H1 (cell line): ENCODE results near the gene CNNM4. TPM values are rescaled to one million over a fixed set of nuclear protein-coding genes. Genes with fewer than 3 reads are reported as not detected.

ENCODE experiments used
- CTCF ChIA-PET: fragments of 300-600 bp; sonication (Branson Sonifier 250); formaldehyde crosslinking; loops from one replicate; lab custom pipeline; 2021; ENCODE audit not compliant: partially characterized antibody; lab: Charles Lee
- POLR2A ChIA-PET: fragments of 300-600 bp; sonication (Branson Sonifier 250); formaldehyde crosslinking; loops from one replicate; lab custom pipeline; 2021; ENCODE audit warnings: inconsistent platforms; ENCODE audit not compliant: partially characterized antibody; lab: Charles Lee
- DNase-seq, 2 experiments: peaks; one replicate each; pipeline versions ENCODE4 v3.0.0 to v3.0.0-alpha.2; 2010 to 2022; ENCODE audit warnings: low spot score in 2 of 2, low read depth in 1 of 2, mixed read lengths in 1 of 2
- FAIRE-seq: peaks from 2 replicates; lab custom pipeline; 2011; peaks lifted over from hg19 to GRCh38; lab: Jason Lieb, UNC
- H2AFZ ChIP-seq: 2 replicates; pipeline ENCODE4 v1.8.1; 2012; ENCODE audit warnings: low read length, inconsistent platforms
- H2AK5ac ChIP-seq: 2 replicates; pipeline ENCODE4 v1.6.1; 2013; ENCODE audit warnings: low read depth, low read length
- H2BK120ac ChIP-seq: replicated peaks from 2 replicates; pipeline ENCODE3; 2013; ENCODE audit warnings: low read depth, low read length, inconsistent platforms
- H2BK12ac ChIP-seq: 2 replicates; pipeline ENCODE4 v1.6.1; 2013; ENCODE audit warnings: low read depth, low read length
- H2BK15ac ChIP-seq: 2 replicates; pipeline ENCODE4 v1.6.1; 2013; ENCODE audit warnings: low read length
- H2BK20ac ChIP-seq: 2 replicates; pipeline ENCODE4 v1.6.1; 2013; ENCODE audit warnings: low read length
- H2BK5ac ChIP-seq: 2 replicates; pipeline ENCODE4 v1.6.1; 2013; ENCODE audit warnings: low read depth, low read length
- H3K14ac ChIP-seq: 2 replicates; pipeline ENCODE4 v1.6.1; 2013; ENCODE audit warnings: inconsistent platforms; ENCODE audit not compliant: insufficient read length
- H3K18ac ChIP-seq: 2 replicates; pipeline ENCODE4 v1.6.1; 2013; ENCODE audit warnings: low read length; ENCODE audit errors: extremely low read depth
- H3K23ac ChIP-seq: 2 replicates; pipeline ENCODE4 v1.6.1; 2013; ENCODE audit warnings: inconsistent platforms; ENCODE audit not compliant: insufficient read length
- H3K23me2 ChIP-seq: 2 replicates; pipeline ENCODE4 v1.6.1; 2013; ENCODE audit warnings: low read depth, low read length
- H3K27ac ChIP-seq: 2 replicates; pipeline ENCODE4 v1.6.1; 2011; ENCODE audit warnings: low read depth, low read length, inconsistent platforms
- H3K27me3 ChIP-seq, 4 experiments: replicated peaks in 1 of 4; 1 replicate in 1 of 4; 2 replicates in 3 of 4; pipeline versions ENCODE4 v1.6.1 to v1.8.1; 2011 to 2013; ENCODE audit warnings: low read length in 3 of 4, mild to moderate bottlenecking in 3 of 4, inconsistent platforms in 2 of 4, mixed read lengths in 2 of 4, moderate library complexity in 1 of 4; ENCODE audit not compliant: control insufficient read depth in 3 of 4, insufficient read depth in 3 of 4; ENCODE audit errors: extremely low read depth in 1 of 4
- H3K36me3 ChIP-seq, 4 experiments: 2 replicates each; pipeline versions ENCODE4 v1.6.1 to v1.8.1; 2011 to 2013; ENCODE audit warnings: mild to moderate bottlenecking in 4 of 4, low read length in 3 of 4, moderate library complexity in 2 of 4, control low read depth in 1 of 4, inconsistent platforms in 1 of 4; ENCODE audit not compliant: insufficient read depth in 4 of 4, control insufficient read depth in 2 of 4
- H3K4ac ChIP-seq: replicated peaks from 2 replicates; pipeline ENCODE3; 2013; ENCODE audit warnings: low read length, low read depth, mixed read lengths, inconsistent platforms; ENCODE audit not compliant: insufficient read length
- H3K4me1 ChIP-seq, 4 experiments: replicated peaks in 1 of 4; 1 replicate in 1 of 4; 2 replicates in 3 of 4; pipeline versions ENCODE4 v1.6.1 to v1.8.1; 2011 to 2013; ENCODE audit warnings: low read length in 3 of 4, inconsistent platforms in 2 of 4, mixed read lengths in 1 of 4; ENCODE audit not compliant: insufficient read depth in 4 of 4, control insufficient read depth in 3 of 4
- H3K4me2 ChIP-seq, 2 experiments: 2 replicates each; pipeline versions ENCODE4 v1.6.1 to v1.8.1; 2011 to 2013; ENCODE audit warnings: low read depth in 2 of 2, low read length in 2 of 2, control low read depth in 1 of 2, inconsistent platforms in 1 of 2, mild to moderate bottlenecking in 1 of 2; ENCODE audit not compliant: insufficient read depth in 1 of 2
- H3K4me3 ChIP-seq, 4 experiments: fragments of 200-600, 300-600 bp in 1 of 4; sonication (generic), shearing (Covaris generic), sonication (Bioruptor Twin) in 1 of 4; 2 replicates each; pipeline versions ENCODE4 v1.5.1 to v1.8.1; 2011 to 2016; ENCODE audit warnings: low read length in 4 of 4, low read depth in 3 of 4, control low read depth in 2 of 4, inconsistent platforms in 2 of 4, mild to moderate bottlenecking in 2 of 4, mixed read lengths in 1 of 4, moderate library complexity in 1 of 4; ENCODE audit not compliant: insufficient read depth in 2 of 4; ENCODE audit errors: extremely low read depth in 1 of 4
- H3K56ac ChIP-seq: replicated peaks from 2 replicates; pipeline ENCODE3; 2013; ENCODE audit warnings: low read depth, mild to moderate bottlenecking, mixed read lengths, low read length, inconsistent platforms; ENCODE audit not compliant: insufficient read length
- H3K79me1 ChIP-seq: 2 replicates; pipeline ENCODE4 v1.6.1; 2013; ENCODE audit warnings: low read depth, low read length, control low read depth
- H3K79me2 ChIP-seq, 2 experiments: 2 replicates each; pipeline versions ENCODE4 v1.6.1 to v1.8.1; 2012 to 2013; ENCODE audit warnings: low read length in 2 of 2, mild to moderate bottlenecking in 2 of 2, inconsistent platforms in 1 of 2; ENCODE audit not compliant: insufficient read depth in 2 of 2, control insufficient read depth in 1 of 2
- H3K9ac ChIP-seq, 4 experiments: replicated peaks in 1 of 4; 1 replicate in 1 of 4; 2 replicates in 3 of 4; pipeline versions ENCODE4 v1.6.1 to v1.8.1; 2011 to 2013; ENCODE audit warnings: low read depth in 3 of 4, low read length in 3 of 4, control low read depth in 2 of 4, mild to moderate bottlenecking in 2 of 4, moderate library complexity in 2 of 4, inconsistent platforms in 1 of 4; ENCODE audit errors: extremely low read depth in 1 of 4
- H3K9me3 ChIP-seq, 2 experiments: 2 replicates each; pipeline versions ENCODE4 v1.6.1 to v1.8.1; 2012 to 2013; ENCODE audit warnings: mild to moderate bottlenecking in 2 of 2, moderate library complexity in 2 of 2, control low read depth in 1 of 2, inconsistent platforms in 1 of 2, low read depth in 1 of 2, low read length in 1 of 2, mixed read lengths in 1 of 2; ENCODE audit not compliant: insufficient read depth in 2 of 2
- H4K20me1 ChIP-seq, 2 experiments: replicated peaks in 1 of 2; 2 replicates each; pipeline versions ENCODE3 to v1.8.1; 2011 to 2013; ENCODE audit warnings: inconsistent platforms in 2 of 2, low read length in 2 of 2, mild to moderate bottlenecking in 1 of 2; ENCODE audit not compliant: insufficient read depth in 2 of 2, control insufficient read depth in 1 of 2
- H4K5ac ChIP-seq: 2 replicates; pipeline ENCODE4 v1.6.1; 2013; ENCODE audit warnings: low read length, low read depth, mixed read lengths, inconsistent platforms; ENCODE audit not compliant: insufficient read length
- H4K8ac ChIP-seq: 2 replicates; pipeline ENCODE4 v1.8.0; 2013; ENCODE audit warnings: mild to moderate bottlenecking, moderate library complexity, low read length, inconsistent platforms; ENCODE audit not compliant: insufficient read depth; ENCODE audit errors: extremely low read depth
- H4K91ac ChIP-seq: replicated peaks from 2 replicates; pipeline ENCODE3; 2013; ENCODE audit warnings: low read length, mixed read lengths, inconsistent platforms; ENCODE audit not compliant: insufficient read length
- EP300 ChIP-seq, 2 experiments: IDR thresholded peaks; 1 replicate in 1 of 2; 2 replicates in 1 of 2; pipeline ENCODE4 v1.6.1; 2011 to 2012; ENCODE audit warnings: low read depth in 2 of 2, low read length in 2 of 2, mild to moderate bottlenecking in 2 of 2, borderline replicate concordance in 1 of 2, inconsistent platforms in 1 of 2, moderate library complexity in 1 of 2
- FOSL1 ChIP-seq: IDR thresholded peaks from 2 replicates; pipeline ENCODE4 v1.6.1; 2011; ENCODE audit warnings: mild to moderate bottlenecking, low read depth, low read length, moderate library complexity; ENCODE audit not compliant: insufficient read depth
- GABPA ChIP-seq: IDR thresholded peaks from 2 replicates; pipeline ENCODE4 v1.6.1; 2011; ENCODE audit warnings: mild to moderate bottlenecking, low read length, moderate library complexity, borderline replicate concordance; ENCODE audit not compliant: insufficient read depth
- HDAC2 ChIP-seq, 2 experiments: fragments of 300-600 bp in 1 of 2; sonication (generic) in 1 of 2; IDR thresholded peaks; 2 replicates each; pipeline ENCODE4 v1.6.1; 2011 to 2012; ENCODE audit warnings: low read depth in 2 of 2, low read length in 2 of 2, mild to moderate bottlenecking in 2 of 2, moderate library complexity in 2 of 2, borderline replicate concordance in 1 of 2, inconsistent platforms in 1 of 2
- PHF8 ChIP-seq: fragments of 200-600 bp; sonication (generic); conservative IDR thresholded peaks from 2 replicates; pipeline ENCODE4 v1.7.1; 2012; ENCODE audit warnings: low read depth, mild to moderate bottlenecking, inconsistent platforms, low read length, moderate library complexity
- RAD21 ChIP-seq, 2 experiments: IDR thresholded peaks in 1 of 2; conservative IDR thresholded peaks in 1 of 2; 2 replicates each; pipeline ENCODE4 v1.6.1; 2011; ENCODE audit warnings: low read depth in 2 of 2, low read length in 2 of 2, improper control_type of control experiment in 1 of 2, inconsistent platforms in 1 of 2, mild to moderate bottlenecking in 1 of 2, moderate library complexity in 1 of 2
- RBBP5 ChIP-seq: IDR thresholded peaks from 2 replicates; pipeline ENCODE4 v1.7.1; 2012; ENCODE audit warnings: low read depth, mild to moderate bottlenecking, inconsistent platforms, low read length, moderate library complexity, borderline replicate concordance
- SAP30 ChIP-seq: fragments of 300-600 bp; sonication (generic); IDR thresholded peaks from 2 replicates; pipeline ENCODE4 v1.7.1; 2012; ENCODE audit warnings: low read length, moderate library complexity, mild to moderate bottlenecking, inconsistent platforms; ENCODE audit not compliant: insufficient read depth, insufficient replicate concordance
- SP2 ChIP-seq: IDR thresholded peaks from 2 replicates; pipeline ENCODE4 v1.6.1; 2012; ENCODE audit warnings: mild to moderate bottlenecking, low read length, inconsistent platforms
- SRF ChIP-seq: IDR thresholded peaks from 2 replicates; pipeline ENCODE4 v1.6.1; 2011; ENCODE audit warnings: mild to moderate bottlenecking, low read depth, low read length, moderate library complexity
- WGBS, 2 experiments: shearing (Covaris generic) in 1 of 2; methylation state at CpG; one replicate each; pipeline versions ENCODE4 v1.1.6 to v1.1.7; 2013 to 2015; ENCODE audit warnings: low lambda C conversion rate in 2 of 2, mixed read lengths in 2 of 2, inconsistent platforms in 1 of 2, low coverage in 1 of 2, missing lambda C conversion rate in 1 of 2; ENCODE audit not compliant: insufficient replicate concordance in 2 of 2, insufficient coverage in 1 of 2, insufficient read length in 1 of 2; ENCODE audit errors: extremely low coverage in 1 of 2, missing lambda C conversion rate in 1 of 2; 5-methylcytosine and 5-hydroxymethylcytosine counted together
- polyA plus RNA-seq, 7 experiments: library from polyadenylated mRNA; depleted of rRNA in 3 of 7; stranded (reverse) in 5 of 7; unstranded in 2 of 7; fragments of >200 nt in 5 of 7; fragments of 200-250 nt in 2 of 7; gene quantifications; 1 replicate in 5 of 7; 2 replicates in 1 of 7; 4 replicates in 1 of 7; pipeline versions ENCODE4 v1.2.1 to v1.2.3, GENCODE V29; 2011 to 2013; ENCODE audit warnings: missing spikeins in 2 of 7, mixed read lengths in 2 of 7
- total RNA-seq: library from RNA; stranded (reverse); fragmentation: NEBNext Ultra II Directional; extraction: Animal tissue kit (Norgen Biotek cat#: 25700); gene quantifications from 2 replicates; pipeline ENCODE4 v1.2.1, GENCODE V29; 2021
- TF ChIP-seq, protein P1 (sequence below): IDR thresholded peaks from 2 replicates; pipeline ENCODE4 v1.6.1; 2011; ENCODE audit warnings: low read depth, mild to moderate bottlenecking, low read length; ENCODE audit not compliant: insufficient read depth

The CNNM4 gene
- total and polyA plus RNA-seq, 2 of the 8 experiments (the other 6 are each of a cell fraction or from before 2014, with no cell fraction given): 10.3 to 11.0 TPM

DNA sequence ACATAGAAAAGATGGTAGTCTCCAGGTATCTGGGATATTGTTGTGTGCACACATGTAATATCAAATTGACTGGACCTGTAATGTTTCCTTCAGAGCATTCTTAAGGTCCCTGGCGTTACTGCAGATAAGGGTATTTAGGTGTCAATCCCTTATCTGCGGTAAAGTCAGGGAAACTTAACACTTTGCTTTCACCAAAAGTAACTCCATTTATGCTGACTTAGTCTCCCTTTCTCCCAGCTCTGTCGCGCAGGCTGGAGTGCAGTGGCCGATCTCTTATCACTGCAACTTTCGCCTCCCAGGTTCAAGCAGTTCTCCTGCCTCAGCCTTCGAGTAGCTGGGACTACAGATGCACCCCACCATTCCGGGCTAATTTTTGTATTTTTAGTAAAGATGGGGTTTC, 57.2 kb downstream of the CNNM4 start:
- H2BK120ac ChIP-seq: no peak overlapping the region
- peaks cover 0 to 11% (median 2%) of the 10 kb centered on the region in 4 experiments; a peak in 3 of 8 replicates for H3K36me3 ChIP-seq
- H3K18ac ChIP-seq: no peak overlapping the region
- no peak overlapping the region for H4K5ac ChIP-seq
- DNase-seq (no peak), FAIRE-seq (no peak)
- H3K4ac ChIP-seq: no peak overlapping the region
- H2BK12ac ChIP-seq: no peak overlapping the region
- H3K56ac ChIP-seq: no peak overlapping the region
- H3K4me1 ChIP-seq: peaks cover 0 to 22% (median 16%) of the 10 kb centered on the region in 4 experiments; a peak in 6 of 7 replicates
- H2AK5ac ChIP-seq: no peak overlapping the region
- H3K27ac ChIP-seq: no peak overlapping the region
- no peak overlapping the region for H3K9ac ChIP-seq
- H3K23ac ChIP-seq: no peak overlapping the region
- peaks cover 29% of the 10 kb centered on the region for H3K79me1 ChIP-seq
- peak overlapping the region; percentile 98 for H3K4me2 ChIP-seq
- H3K27me3 ChIP-seq: no peaks in the 10 kb centered on the region; a peak in 1 of 7 replicates
- WGBS, 2 experiments: 91% methylated on average over 8 of the region's 8 CpGs; no CpG with 5 or more reads in 1 of the 2 experiments
- H2AFZ ChIP-seq: no peak overlapping the region
- H3K9me3 ChIP-seq: no peaks in the 10 kb centered on the region
- ChIA-PET CTCF (interaction anchor here (0.6 to 5.3 kb wide), 8 partner anchors 9 to 135 kb away, joined by 3 to 30 read pairs (median 4); no protein-coding TSS in a partner anchor), POLR2A (interaction anchor here (1.0 to 2.6 kb wide), 5 partner anchors 9 to 26 kb away, joined by 3 to 12 read pairs (median 4); partner anchors contain the start of gene ANKRD23)
- H4K91ac ChIP-seq: no peak overlapping the region
- peak overlapping the region; percentile 63 to 89 (median 72); a peak in 5 of 8 replicates for H3K4me3 ChIP-seq
- no peak overlapping the region for H2BK15ac ChIP-seq
- H2BK5ac ChIP-seq: no peak overlapping the region
- H3K79me2 ChIP-seq: peaks cover 3 to 57% of the 10 kb centered on the region in 2 experiments; a peak in 3 of 4 replicates
- peaks cover 17% of the 10 kb centered on the region for H3K23me2 ChIP-seq
- H3K14ac ChIP-seq: no peak overlapping the region
- H4K8ac ChIP-seq: no peak overlapping the region
- H2BK20ac ChIP-seq: no peak overlapping the region
- peaks cover 18 to 33% of the 10 kb centered on the region in 2 experiments for H4K20me1 ChIP-seq
- TF ChIP-seq PHF8 (no peak), FOSL1 (no peak), RAD21 (IDR thresholded peaks at IDR 0.05 in 1 of 2, conservative IDR thresholded peaks at IDR 0.05 in 1 of 2; ENCODE audit: low read depth in 2 of 2, low read length in 2 of 2) (no peak), EP300 (IDR thresholded peaks at IDR 0.05; ENCODE audit: borderline replicate concordance in 1 of 2, low read depth in 2 of 2, low read length in 2 of 2) (no peak), RBBP5 (no peak), GABPA (no peak), SAP30 (no peak), HDAC2 (IDR thresholded peaks at IDR 0.05; ENCODE audit: borderline replicate concordance in 1 of 2, low read depth in 2 of 2, low read length in 2 of 2) (no peak), SRF (no peak), SP2 (no peak)
- TF ChIP-seq, protein P1, sequence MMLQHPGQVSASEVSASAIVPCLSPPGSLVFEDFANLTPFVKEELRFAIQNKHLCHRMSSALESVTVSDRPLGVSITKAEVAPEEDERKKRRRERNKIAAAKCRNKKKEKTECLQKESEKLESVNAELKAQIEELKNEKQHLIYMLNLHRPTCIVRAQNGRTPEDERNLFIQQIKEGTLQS: no peak
